GM21381 (cell line): ENCODE data around the gene IL17REL.

ENCODE experiments used
- ATAC-seq: cut with Tn5 transposase; IDR thresholded peaks from one replicate; pipeline ENCODE4 v1.9.1; 2021; ENCODE audit warnings: mild to moderate bottlenecking, moderate library complexity; ENCODE audit not compliant: unreplicated experiment

The IL17REL gene

DNA sequence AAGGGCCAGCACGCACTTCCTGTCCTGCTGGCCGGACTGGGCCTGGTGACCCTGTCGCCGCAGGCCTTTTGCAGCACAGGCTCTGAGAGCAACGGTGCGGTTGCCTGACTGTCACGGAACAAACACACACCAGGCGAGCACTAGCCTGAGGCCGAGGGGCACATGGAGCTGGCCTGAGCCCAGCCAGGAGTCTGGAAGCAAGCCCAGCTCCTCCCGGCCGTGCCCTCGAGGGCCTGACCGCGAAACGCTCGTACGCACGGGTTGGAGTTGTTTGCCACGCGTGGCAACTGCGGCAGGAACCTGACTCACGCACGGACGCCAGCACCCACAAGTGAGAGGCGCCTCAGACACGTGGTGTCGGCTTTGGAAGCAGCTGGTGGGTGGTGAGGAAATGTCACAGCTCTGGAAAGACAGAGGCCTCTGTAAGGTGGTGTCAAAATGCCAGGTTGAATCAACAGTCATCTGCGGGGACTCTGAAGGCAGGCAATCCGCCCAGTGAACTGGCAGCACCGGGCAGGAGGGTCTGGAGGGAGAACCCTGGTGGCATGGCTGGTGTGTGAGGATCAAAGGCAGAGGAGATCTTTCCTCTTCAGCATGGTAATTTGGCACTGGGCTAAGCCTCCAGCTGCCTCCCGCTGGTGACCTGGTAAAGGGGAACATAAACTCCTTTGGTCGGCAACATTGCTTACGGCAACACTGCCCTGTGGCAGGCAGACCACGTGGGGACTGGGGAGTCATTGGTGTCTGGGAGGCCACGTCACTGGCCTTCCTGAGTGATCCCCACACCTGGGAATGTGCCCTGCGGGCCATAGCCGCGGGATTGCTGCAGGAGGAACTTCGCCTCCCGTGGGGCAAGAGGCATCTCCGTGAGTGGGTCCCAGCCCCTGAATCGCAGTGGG, 15.3 kb upstream of the IL17REL start:
- ATAC-seq, result no peak

DNA sequence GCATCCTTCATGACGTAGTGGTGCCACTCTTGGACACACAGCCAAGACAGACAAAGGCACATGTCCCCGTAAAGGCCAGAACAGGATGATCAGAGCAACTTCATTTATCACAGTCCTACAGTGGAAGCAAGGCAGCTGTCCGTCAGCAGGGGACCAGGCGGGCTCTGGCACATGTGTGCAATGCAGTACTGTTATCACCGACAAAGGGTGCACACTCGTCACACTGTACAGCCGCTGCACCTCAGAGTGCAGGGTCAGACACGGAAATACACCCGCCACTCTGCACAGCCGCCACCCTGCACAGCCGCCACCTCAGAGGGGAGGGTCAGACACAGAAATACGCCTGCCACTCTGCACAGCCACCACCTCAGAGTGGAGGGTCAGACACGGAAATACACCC, 13.4 kb upstream of the IL17REL start:
- ATAC-seq, result no peak

DNA sequence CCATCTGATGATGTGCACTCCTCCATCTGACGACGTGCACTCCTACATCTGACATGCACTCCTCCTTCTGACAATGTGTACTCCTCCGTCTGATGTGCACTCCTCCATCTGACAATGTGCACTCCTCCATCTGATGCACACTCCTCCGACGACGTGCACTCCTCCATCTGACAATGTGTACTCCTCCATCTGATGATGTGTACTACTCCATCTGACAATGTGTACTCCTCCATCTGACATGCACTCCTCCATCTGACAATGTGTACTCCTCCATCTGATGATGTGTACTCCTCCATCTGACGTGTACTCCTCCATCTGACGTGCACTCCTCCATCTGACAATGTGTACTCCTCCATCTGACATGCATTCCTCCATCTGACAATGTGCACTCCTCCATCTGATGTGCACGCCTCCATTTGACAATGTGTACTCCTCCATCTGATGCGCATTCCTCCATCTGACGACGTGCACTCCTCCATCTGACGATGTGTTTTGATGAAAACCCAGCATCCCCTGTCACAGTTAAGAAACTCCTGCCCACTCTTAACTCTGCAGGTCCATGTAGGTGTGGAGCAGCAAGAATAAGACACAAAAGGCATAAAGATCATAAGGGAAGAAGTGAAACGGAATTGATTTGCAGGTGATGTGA, 9.7 kb upstream of the IL17REL start:
- ATAC-seq, result no peak

DNA sequence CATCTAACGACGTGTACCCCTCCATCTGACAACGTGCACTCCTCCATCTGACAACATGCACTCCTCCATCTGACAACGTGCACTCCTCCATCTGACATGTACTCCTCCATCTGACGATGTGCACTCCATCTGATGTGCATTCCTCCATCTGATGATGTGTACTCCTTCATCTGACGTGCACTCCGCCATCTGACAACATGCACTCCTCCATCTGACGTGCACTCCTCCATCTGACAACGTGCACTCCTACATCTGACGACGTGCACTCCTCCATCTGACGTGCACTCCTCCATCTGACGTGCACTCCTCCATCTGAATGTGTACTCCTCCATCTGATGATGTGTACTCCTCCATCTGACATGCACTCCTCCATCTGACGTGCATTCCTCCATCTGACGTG, 8.0 kb upstream of the IL17REL start:
- ATAC-seq, result no peak

DNA sequence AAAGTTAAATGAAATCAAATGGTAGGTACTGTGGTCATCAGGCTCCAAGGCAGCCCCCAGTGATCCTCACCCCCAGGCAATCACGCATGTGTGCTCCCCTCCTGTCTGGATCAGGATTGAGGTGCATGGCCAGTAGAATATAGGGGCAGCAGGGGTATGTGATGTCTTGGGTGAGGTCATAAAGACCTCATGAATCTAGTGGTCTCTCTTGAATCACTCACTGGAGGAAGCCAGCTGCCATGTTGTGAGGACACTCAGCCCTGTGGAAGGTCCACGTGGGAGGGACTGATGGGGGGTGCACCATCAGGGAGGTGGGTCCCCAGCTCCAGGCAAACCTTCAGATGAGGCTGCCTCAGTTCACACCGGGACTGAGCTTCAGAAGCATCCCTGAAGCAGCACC, 6.8 kb upstream of the IL17REL start:
- no peak for ATAC-seq

DNA sequence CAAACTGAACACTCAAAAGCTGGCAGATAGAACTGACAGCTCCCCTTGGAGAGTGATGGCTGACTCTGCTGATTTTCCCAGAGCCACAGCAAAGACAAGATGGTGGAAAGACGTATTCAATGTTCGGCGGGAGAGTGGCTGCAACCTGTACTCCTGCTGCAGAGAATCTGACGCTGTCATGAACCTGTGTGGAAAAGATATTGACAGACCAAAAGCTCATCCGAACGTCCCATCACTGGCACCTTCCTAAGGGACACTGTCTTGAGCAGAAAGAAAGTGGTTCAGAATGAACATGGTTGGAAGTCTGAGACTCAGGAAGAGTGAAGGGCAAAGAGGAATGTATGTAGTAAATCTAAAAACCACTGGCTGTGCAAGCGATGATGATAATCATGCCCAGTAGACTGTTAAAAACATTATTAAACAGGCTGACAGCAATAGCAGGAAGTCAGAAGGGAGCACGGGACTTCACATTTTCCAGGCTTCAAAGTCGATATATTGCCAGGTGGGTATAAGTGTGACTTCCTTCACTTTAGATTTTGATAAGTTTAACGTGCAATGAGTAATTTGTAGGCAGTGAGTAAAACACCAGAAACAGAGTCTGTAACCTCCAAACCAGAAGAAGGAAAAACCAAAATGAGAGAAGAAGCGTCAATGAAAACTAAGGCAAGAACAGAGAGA, 6.2 kb upstream of the IL17REL start:
- ATAC-seq, result no peak

DNA sequence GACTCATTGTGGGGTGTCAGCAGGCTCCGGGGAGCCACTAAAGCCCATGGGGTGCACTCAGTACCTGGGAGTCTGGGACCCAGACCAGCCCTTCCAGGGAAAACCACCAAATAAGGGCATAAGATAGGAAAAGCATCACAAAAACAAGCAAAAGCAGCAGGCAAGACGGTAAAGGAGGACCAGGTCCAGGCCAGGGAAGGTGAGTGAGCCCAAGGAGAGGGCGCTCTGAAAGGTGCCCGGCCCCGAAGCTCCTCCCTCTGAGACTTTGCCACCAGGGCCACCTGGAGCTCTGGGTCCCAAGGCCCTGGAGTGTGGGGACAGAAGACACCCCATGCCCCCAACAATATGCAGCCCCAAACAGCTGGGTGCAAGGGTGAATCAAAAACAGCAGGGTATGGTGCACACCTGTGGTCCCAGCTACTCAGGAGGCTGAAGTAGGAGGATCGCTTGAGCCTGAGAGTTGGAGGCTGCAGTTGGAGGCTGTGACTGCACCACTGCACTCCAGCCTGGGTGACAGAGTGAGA, 5.2 kb upstream of the IL17REL start:
- no peak for ATAC-seq

DNA sequence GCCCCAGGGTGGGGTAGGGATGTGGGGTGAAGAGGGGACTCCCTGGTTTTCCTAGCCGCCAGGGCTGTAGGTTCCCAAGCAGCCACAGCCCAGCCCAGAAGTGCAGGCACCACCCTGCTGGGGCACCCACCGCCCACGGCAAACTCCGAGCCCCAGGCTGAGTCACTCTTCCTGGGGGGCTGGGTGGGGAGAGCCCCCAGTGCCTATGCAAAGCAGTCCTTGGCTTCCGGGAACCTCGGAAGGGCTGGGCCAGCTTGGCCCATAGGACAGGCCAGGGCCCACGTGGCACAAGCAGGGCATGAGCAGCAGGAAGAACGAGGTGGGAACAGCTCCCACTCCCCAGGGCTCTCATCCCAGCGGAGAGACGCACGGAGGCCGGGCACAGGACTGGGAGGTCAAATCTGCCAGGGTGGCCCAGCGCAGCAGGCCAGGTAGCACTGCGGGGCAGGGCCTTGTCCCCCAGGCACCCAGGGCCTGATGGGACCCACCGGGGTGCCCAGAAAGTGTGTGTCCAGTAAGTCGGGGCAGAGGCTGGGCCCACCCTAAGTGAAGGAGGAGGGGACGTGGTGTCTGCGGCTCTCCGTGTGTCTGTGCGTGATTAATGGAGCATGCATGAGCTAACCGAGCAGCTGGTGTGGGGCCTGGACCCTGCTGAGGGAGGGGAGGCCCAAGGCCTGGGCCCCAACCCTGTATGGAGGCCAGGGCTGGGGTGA, 4.6 kb upstream of the IL17REL start:
- ATAC-seq, result no peak

DNA sequence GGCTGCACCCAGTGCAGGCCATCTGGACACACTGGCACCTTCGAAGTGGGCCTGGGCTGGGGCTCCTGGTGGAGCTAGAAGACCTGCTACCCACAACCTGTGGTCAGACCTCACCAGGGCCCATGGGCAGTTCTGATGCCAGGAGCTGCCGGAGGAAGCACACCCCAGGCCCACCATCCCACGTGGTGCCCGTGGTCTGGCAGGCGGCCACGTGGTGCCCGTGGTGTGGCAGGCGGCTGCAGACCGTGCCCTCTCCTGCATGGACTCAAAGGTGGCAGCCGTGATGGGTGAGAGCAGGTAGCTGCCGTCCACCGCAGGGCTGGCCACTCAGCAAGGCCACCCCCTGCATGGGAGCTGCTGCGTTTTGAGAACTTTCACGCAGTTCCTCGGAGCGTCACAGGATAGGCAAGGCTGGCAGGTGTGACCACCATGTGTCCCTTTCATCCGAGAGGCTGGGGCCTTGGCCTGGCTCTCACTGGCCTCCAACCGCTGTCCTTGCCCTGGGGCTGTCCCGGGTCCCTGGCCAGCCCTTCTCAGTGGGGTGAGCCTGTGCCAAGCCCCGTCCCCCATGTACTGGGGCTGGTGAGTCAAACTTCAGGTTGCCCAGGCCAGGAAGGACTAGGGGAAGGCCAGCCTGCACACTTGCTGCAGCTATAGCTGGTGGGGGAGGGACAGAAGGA, 3.9 kb upstream of the IL17REL start:
- ATAC-seq, result no peak

DNA sequence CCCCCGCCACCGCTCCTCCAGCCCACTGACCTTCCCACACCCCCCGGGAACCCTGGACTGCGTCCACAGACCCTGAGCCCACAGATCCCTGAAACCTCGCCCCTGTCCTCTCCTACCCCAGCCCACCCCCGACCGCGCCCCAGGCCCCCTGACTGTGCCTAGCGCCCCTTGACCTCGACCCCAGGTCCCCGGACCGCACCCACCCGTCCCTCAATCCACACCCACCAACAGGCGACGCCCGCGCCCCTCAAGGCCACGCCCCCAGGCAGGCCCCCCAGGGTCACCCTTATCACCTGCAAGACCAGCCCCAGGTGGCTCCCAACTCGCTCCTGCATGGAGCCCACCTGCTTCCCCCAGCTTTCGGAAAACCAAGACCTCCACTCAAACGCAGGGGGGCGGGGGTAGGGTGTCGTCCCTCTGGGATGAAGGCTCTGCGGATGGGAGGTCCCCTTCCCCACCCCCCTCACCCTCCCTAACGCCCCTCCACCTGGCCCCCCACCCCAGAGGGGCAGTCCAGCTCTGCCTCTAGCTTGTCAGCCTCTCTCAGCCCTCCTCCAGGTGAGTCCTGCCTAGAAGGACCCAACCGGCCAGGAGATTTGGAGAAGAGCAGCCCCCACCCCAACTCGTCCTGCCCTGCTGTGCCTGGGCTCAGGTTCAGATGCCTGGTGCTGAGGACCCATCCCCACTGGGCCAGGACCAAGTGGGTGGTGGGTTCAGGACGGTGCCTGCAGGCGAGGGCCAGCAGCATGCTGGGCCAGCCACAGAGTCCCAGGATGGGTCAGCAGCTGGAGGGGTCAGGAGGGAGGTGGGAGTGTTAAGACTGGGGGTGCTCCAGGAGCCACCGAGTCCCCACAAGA, 3.1 kb upstream of the IL17REL start:
- ATAC-seq, result no peak

DNA sequence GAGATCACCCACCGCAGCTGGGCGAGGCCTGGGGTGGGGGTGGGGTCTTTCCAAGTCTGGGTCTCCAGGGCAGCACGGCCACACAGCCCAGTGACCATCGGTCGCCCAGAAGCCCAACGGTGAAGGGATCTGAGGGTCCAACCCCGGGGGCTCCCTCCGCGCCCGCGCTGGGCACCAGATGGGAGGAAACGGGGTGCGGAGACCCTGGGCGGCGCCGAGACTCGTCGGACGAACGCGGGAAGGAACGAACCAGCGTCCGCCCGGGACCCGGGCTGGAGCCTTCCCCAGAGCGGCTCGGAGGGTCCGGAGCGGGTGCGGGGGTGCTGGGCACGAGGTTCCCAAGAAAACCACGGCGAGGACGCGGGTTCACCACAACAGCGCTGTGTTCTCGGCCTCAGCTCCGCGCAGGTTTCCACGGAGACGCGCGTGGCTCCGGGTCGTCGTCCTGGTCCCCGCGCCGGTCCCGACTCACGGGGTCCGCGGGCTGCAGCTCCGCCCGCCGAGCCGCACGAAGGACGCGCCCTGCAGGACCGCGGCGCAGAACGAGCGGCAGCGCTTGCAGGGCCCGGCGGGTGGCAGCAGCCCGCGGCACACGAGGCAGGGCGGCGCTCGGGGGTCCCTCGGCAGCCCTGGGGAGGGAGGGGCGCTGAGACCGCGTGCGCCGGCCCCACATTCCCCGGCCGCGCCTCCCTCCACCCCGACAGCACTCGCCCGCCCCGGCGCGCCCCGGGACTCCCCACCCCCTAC, 2.3 kb upstream of the IL17REL start:
- ATAC-seq, result no peak

DNA sequence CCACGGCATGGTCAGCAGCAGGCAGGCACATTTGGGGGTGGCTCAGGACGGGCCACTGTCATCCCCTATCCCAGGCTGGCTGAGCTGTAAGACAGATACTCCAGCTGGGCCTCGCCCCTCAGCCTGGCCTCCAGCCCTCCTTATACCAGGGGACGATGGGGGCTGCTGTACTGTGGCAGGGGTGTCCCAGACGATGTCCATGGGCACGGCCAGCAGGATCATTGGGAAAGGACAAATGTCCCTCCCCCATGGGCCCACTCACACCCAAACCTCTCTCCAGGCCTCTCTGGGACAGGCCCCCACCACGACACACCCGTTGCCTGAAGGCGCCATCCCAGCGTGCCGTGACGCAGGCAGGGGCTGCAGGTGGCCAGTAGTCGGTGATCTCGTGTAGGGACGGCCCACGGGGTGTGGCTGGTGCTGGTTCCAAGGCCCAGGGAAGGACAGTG, 1.5 kb upstream of the IL17REL start:
- no peak for ATAC-seq

DNA sequence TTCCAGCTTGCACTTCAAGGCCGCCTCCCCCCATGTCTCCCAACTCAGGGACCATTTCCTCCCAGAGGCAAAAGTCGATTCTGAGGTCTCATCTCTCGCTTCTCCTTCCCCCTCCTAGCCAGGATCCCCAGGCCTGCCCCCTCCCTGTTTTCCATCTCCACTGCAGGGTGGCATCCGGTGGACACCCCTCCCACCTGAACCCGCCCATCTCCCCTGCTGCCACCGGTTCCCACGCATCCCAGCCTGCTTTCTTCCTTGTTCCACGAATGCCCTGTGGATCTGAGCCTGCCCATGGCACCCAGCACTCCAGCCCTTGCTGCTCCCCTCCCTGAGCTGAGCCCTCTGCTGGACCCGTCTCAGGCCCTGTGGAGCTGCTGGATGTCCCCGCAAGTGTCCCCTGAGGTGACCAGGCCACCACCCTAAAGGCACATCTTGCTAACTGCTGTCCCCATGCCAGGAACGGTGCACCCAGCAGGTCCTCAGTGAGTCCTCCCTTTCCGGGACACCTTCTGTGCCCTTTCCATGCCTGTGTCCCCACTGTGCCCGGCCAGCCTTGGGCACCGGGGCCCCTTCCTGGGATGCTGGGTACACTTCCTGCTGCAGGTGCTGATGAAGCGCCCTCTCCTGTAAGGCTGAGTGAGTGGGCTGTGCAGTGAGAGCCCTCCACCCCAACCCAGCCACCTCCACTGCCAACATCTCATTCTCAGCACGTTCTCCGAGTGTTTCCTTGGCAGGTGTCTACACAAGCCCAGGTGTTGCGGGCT, 936 bp downstream of the IL17REL start:
- no peak for ATAC-seq

DNA sequence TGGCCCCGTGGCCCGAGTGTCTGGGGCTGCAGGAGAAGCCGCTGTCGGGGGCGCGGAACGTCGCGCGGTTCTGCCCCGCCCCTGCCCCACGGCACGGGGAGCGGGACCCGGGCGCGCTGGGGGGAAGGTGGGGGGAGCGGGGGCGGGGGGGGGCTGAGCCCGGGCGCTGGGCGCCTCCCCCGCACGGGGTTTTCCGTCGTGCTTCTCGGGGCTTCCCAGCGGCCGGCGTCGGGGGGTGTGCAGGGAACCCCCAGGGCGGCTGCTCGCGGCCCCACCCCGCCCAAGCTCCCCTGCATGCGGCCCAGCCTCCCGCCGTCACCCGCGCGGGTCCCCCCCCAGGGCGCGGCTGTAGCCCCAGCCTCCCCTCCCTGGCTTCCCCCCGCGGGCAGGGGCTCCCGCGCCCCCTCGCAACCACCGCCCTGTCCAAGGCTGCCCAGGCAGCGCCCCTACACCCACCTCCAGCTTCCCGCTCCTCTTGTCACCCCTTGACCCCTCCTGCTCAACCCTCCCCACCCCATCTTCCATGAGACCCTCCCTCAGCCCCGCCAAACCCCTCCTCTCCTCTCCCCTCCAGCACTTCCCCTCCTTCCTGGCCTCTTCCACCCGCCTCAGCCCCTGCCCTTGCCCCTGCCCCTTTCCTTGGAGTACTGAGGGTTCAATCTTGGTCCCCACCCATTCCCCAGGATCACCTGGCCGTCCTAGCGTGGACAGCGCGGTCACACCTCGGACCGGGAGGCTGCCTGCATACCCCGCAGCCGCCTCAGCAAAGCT, 1.7 kb downstream of the IL17REL start:
- ATAC-seq, result no peak

DNA sequence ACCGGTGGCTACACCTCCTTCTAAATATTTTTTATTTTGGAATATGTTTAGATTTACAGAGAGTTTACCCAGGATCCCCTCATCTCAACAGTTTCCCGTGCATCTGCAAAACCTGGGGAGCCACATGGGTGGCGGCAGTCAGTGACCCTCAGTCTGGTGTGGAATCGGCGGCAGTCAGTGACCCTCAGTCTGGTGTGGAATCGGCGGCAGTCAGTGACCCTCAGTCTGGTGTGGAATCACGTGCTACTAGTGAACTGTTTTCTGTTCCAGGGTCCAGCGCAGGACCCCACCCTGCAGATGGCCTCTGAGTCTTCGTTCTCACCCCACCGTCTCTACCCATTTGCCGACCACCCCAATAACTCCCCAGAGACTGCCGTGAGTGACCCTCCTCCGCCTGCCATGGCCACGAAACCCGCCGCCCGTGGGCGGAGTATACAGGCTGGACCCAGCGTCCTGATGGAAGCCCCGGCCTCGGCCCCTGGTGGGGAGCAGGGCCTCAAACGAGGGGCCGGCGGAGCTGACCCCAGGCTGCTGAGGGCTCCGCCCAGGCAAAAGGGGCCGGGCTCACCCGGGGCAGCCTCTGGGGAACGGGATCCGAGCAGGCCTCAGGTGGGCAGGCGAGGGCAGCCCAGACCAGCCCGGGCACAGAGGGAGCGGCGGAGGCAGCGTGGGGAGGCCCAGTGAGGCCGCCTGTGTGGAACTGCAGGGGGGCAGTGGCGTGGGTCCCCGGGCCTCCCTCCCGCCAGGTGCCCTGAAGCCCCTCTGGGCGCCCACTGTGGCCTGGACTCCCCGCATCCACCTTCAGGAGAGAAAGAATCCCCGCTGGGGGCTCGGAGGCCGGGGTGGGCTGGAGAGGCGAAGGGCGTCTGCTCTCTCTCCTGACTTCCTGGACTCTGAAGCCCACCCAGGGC, 2.5 kb downstream of the IL17REL start:
- ATAC-seq, result no peak

DNA sequence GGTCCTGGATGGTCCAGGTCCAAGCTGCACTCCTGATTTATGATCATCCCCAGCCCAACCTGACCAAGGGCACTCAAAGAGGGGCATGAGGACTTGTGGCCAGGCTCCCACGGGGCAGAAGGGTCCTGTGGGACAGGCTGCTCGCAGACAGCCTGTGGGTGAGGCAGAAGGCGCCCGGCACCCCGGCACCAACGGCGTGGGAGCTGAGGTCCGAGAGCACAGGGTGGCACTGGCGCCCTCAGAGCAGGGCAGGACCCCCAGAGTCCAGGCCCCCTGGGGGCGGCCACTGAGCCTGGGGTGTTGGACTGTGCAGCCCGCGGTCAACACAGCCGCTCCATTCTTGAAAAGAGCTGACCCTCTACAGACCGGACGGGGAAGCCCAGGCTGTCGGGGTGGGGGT, 3.3 kb downstream of the IL17REL start:
- ATAC-seq, result no peak
